ENCODE results near the gene ANAPC16. TPM values are rescaled to one million over a fixed set of nuclear protein-coding genes. Genes with fewer than 3 reads are reported as not detected.

ANAPC16 gene
- total and polyA plus RNA-seq, 2 donors (not counting 1 experiment from before 2014, with no cell fraction given), result 104 to 132 TPM

DNA sequence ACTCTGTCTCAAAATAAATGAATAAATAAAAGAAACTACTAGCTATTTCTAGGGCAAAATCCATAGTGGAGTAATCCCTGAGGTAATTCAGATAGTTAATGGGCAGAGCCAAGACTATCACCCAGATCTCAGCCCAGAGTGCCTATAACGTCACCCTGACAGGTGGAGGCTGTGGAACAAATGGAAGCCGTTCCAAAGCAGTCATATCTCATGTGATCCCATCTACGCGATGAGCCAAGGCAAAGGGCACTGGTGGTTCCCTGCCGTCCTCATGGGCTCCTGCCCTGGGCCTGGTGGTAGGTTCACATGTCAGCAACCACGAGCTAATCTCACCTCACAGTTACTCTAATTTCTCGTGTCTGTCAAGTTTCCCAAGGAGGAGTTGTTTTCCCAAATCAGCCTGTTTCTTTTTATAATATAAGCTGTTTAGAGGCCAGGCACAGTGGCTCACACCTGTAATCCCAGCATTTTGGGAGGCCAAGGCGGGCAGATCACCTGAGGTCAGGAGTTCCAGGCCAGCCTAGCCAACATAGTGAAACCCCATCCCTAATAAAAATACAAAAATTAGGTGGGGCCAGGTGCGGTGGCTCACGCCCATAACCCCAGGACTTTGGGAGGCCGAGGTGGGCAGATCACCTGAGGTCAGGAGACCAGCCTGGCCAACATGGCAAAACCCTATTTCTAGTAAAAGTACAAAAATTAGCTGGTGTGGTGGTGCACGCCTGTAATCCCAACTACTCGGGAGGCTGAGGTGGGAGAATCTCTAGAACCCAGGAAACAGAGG, 22.8 kb downstream of the ANAPC16 start:
- no peak overlapping the region for H3K9ac ChIP-seq (ENCODE audit: low read length)
- no peak for ATAC-seq (ENCODE audit: low read depth)
- peaks cover 7% of the 10 kb centered on the region for H3K79me2 ChIP-seq (ENCODE audit: control insufficient read depth, insufficient read depth, low read length)
- CTCF ChIA-PET, result interaction anchor here (0.6 to 1.1 kb wide), 4 partner anchors 8 to 112 kb away, joined by 3 to 5 read pairs (median 3); no protein-coding TSS in a partner anchor
- Mint-ChIP-seq H3K27me3 (no peaks in the 10 kb centered on the region), H3K4me3 (no peak overlapping the region), H3K27ac (no peak overlapping the region), H3K9me3 (ENCODE audit: insufficient read depth) (no peaks in the 10 kb centered on the region), H3K4me1 (peaks cover 28% of the 10 kb centered on the region)
- intact Hi-C loops (cut with micrococcal nuclease), result no loop called here
- no peak overlapping the region for H3K4me2 ChIP-seq (replicated peaks; ENCODE audit: low read depth, low read length, poor library complexity, severe bottlenecking)
- H4K20me1 ChIP-seq (ENCODE audit: control insufficient read depth, insufficient read depth, low read length, poor library complexity, severe bottlenecking), result no peaks in the 10 kb centered on the region
- DNase-seq, result no peak
- peaks cover 8 to 28% of the 10 kb centered on the region in 2 experiments for H3K36me3 ChIP-seq (replicated peaks in 1 of 2; ENCODE audit: control extremely low read depth in 1 of 2, control insufficient read depth in 1 of 2, extremely low read depth in 1 of 2, insufficient read depth in 2 of 2, low read length in 1 of 2)
- H3K27ac ChIP-seq (ENCODE audit: low read length in 2 of 2), result peak overlapping the region in 1 of 2 donors; percentile 15
- peaks cover 9 to 23% of the 10 kb centered on the region in 2 donors for H3K4me1 ChIP-seq (ENCODE audit: control insufficient read depth in 2 of 2, insufficient read depth in 2 of 2, low read length in 2 of 2)
- no peaks in the 10 kb centered on the region for H3K9me3 ChIP-seq (ENCODE audit: control extremely low read depth in 1 of 3, control insufficient read depth in 2 of 3, insufficient read depth in 1 of 3, low read length in 2 of 3)
- POLR2A ChIA-PET, result interaction anchor here (0.7 kb wide), 1 partner anchor 907 kb away, joined by 3 read pairs; no protein-coding TSS in a partner anchor
- H3K27me3 ChIP-seq (replicated peaks in 1 of 4; ENCODE audit: control extremely low read depth in 1 of 4, control insufficient read depth in 3 of 4, insufficient read depth in 4 of 4, low read length in 3 of 4), result no peaks in the 10 kb centered on the region
- WGBS (ENCODE audit: insufficient coverage), result 95% methylated on average over 7 of the region's 13 CpGs
- TF ChIP-seq, protein P1, sequence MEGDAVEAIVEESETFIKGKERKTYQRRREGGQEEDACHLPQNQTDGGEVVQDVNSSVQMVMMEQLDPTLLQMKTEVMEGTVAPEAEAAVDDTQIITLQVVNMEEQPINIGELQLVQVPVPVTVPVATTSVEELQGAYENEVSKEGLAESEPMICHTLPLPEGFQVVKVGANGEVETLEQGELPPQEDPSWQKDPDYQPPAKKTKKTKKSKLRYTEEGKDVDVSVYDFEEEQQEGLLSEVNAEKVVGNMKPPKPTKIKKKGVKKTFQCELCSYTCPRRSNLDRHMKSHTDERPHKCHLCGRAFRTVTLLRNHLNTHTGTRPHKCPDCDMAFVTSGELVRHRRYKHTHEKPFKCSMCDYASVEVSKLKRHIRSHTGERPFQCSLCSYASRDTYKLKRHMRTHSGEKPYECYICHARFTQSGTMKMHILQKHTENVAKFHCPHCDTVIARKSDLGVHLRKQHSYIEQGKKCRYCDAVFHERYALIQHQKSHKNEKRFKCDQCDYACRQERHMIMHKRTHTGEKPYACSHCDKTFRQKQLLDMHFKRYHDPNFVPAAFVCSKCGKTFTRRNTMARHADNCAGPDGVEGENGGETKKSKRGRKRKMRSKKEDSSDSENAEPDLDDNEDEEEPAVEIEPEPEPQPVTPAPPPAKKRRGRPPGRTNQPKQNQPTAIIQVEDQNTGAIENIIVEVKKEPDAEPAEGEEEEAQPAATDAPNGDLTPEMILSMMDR (IDR thresholded peaks at IDR 0.05), result no peak
- no peak for TF ChIP-seq EZH2 (IDR thresholded peaks at IDR 0.05; ENCODE audit: borderline replicate concordance, insufficient read depth, low read depth, low read length, poor library complexity, severe bottlenecking)
- H2AFZ ChIP-seq (ENCODE audit: insufficient read depth, low read depth, low read length, poor library complexity, severe bottlenecking), result no peak overlapping the region
- no peak overlapping the region for H3K4me3 ChIP-seq (ENCODE audit: control extremely low read depth in 1 of 5, extremely low read depth in 1 of 5, insufficient read depth in 1 of 5, low read depth in 2 of 5, low read length in 4 of 5)

DNA sequence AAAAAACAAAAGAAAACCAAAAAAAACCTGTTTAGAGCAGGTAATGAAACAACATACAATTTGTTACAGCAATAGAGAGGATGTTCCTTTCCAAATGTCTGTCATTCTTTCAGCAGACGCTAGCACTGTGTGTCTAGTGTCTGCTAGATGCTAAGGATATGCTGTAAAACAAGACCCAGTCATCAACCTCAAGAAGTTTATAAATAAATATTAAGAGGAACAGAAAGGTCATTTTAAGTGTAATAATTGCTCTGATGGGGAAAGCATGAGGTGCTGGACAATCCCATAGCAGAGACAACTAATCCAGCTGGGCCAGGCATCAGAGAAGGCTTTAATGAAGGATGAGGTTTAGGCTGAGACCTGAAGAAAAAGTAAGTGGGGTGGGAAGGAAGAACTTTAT, 23.6 kb downstream of the ANAPC16 start:
- Mint-ChIP-seq H3K4me1 (peaks cover 36% of the 10 kb centered on the region), H3K27ac (no peak overlapping the region), H3K4me3 (no peak overlapping the region), H3K27me3 (no peaks in the 10 kb centered on the region), H3K9me3 (ENCODE audit: insufficient read depth) (no peaks in the 10 kb centered on the region)
- Histone ChIP-seq H3K4me3 (ENCODE audit: control extremely low read depth in 1 of 5, extremely low read depth in 1 of 5, insufficient read depth in 1 of 5, low read depth in 2 of 5, low read length in 4 of 5) (no peak overlapping the region), H3K9ac (ENCODE audit: low read length) (no peak overlapping the region), H3K4me2 (replicated peaks; ENCODE audit: low read depth, low read length, poor library complexity, severe bottlenecking) (no peak overlapping the region), H3K9me3 (ENCODE audit: control extremely low read depth in 1 of 3, control insufficient read depth in 2 of 3, insufficient read depth in 1 of 3, low read length in 2 of 3) (no peaks in the 10 kb centered on the region), H3K27ac (ENCODE audit: low read length in 2 of 2) (peak overlapping the region in 1 of 2 donors; percentile 12), H2AFZ (ENCODE audit: insufficient read depth, low read depth, low read length, poor library complexity, severe bottlenecking) (no peak overlapping the region), H3K4me1 (ENCODE audit: control insufficient read depth in 2 of 2, insufficient read depth in 2 of 2, low read length in 2 of 2) (peaks cover 17 to 31% of the 10 kb centered on the region in 2 donors), H3K36me3 (replicated peaks in 1 of 2; ENCODE audit: control extremely low read depth in 1 of 2, control insufficient read depth in 1 of 2, extremely low read depth in 1 of 2, insufficient read depth in 2 of 2, low read length in 1 of 2) (peaks cover 4 to 21% of the 10 kb centered on the region in 2 experiments), H3K27me3 (replicated peaks in 1 of 4; ENCODE audit: control extremely low read depth in 1 of 4, control insufficient read depth in 3 of 4, insufficient read depth in 4 of 4, low read length in 3 of 4) (no peaks in the 10 kb centered on the region), H4K20me1 (ENCODE audit: control insufficient read depth, insufficient read depth, low read length, poor library complexity, severe bottlenecking) (no peaks in the 10 kb centered on the region), H3K79me2 (ENCODE audit: control insufficient read depth, insufficient read depth, low read length) (peaks cover 7% of the 10 kb centered on the region)
- ATAC-seq (ENCODE audit: low read depth) (no peak), DNase-seq (no peak)
- intact Hi-C loops (cut with micrococcal nuclease), result no loop called here
- CTCF ChIA-PET, result interaction anchor here (1.1 kb wide), 1 partner anchor 113 kb away, joined by 3 read pairs; no protein-coding TSS in a partner anchor
- no peak for TF ChIP-seq EZH2 (IDR thresholded peaks at IDR 0.05; ENCODE audit: borderline replicate concordance, insufficient read depth, low read depth, low read length, poor library complexity, severe bottlenecking)
- TF ChIP-seq, protein P1 (IDR thresholded peaks at IDR 0.05), result no peak
- POLR2A ChIA-PET, result interaction anchor here (0.6 to 0.7 kb wide), 2 partner anchors 32 to 908 kb away, joined by 3 read pairs; no protein-coding TSS in a partner anchor
- WGBS (ENCODE audit: insufficient coverage), result no CpG with 5 or more reads among the region's 1 CpG

All from B cell (primary cell).